NCI-H82 treated with DMSO at 0.1 percent for 48 hours (cell line): Measurements from ENCODE around the gene ERC2.

ENCODE experiments used
- DNase-seq: peaks from one replicate; lab custom pipeline; 2025; ENCODE audit not compliant: unreplicated experiment; lab: John Stamatoyannopoulos, UW

Gene ERC2

DNA sequence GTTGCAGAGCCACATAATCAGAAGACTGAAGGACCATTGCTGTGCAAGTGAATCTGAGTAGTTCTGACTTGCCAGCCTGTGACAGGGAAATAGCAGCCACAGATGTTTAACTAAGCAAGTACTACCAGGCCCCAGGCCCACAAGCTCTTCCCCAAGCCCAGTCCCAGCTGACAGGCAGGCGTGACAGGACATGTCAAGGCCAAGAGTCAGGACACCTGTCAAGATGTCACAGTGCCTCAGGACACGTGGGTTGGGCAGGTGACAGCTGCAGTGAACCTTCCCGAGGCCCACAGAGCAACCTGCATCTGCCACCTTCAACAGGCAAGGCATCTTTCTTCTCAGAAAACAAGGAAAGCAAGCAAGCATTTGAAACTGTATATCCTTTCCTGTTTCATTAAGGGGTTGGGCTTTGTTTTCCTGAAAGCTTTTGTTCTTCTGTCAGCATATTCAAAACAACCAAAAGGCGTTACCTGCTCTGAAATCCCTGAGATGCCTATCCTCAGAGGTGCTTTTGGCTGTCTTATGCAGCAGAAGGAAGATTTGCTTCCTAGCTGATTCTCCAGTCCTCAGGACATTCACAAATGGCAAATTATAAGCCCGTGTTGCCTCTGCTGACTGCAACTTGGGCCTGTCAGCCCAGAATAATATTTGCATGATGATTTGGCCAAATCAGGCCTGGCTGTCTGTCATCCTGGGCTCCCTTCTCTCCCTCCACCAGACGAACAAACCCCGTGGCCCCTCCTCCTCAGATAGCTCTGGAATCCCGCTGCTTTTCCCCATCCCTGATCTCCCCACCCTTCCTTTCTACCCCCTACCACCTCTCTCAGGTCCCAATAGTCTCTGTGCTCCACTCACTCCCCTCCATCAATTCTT lies 809.3 kb downstream of the ERC2 start:
- no peak for DNase-seq

DNA sequence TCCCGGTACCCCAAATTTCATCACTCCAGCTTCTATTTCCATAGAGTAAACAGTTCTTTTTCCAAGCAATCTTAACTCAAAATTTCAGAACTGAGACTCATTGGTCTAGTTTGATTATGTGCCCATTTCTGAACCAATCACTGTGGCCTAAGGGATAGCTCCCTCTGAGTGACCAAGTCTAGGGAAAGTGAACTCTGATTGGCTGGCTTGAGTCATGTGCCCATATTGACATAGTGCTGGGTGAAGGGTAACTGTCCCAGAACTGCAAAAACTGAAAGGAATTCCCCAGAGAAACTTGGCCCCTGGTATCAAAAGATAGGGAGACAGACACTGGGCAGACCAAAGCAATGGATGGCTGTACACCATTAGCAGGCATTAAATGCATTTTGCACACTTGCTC lies 810.0 kb downstream of the ERC2 start:
- no peak for DNase-seq

DNA sequence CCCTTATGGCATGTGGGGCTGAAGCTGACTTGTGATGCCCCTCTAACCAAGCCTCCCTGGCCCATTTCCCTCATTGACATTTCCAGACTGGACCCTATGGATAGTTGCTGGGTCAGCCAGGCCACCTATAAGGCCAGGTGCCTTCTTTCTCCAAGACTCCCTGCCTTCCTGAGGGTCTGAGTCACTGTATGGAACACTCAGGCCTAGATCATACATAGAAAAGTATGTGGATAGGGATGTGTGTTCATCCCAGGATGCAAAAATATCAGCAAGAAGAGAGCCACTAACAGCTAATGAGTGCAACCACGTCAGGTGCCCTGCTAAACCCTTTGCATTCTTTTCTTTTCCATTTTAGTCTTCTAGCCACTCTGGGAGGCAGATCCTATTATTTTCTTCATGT lies 812.7 kb downstream of the ERC2 start:
- no peak for DNase-seq

DNA sequence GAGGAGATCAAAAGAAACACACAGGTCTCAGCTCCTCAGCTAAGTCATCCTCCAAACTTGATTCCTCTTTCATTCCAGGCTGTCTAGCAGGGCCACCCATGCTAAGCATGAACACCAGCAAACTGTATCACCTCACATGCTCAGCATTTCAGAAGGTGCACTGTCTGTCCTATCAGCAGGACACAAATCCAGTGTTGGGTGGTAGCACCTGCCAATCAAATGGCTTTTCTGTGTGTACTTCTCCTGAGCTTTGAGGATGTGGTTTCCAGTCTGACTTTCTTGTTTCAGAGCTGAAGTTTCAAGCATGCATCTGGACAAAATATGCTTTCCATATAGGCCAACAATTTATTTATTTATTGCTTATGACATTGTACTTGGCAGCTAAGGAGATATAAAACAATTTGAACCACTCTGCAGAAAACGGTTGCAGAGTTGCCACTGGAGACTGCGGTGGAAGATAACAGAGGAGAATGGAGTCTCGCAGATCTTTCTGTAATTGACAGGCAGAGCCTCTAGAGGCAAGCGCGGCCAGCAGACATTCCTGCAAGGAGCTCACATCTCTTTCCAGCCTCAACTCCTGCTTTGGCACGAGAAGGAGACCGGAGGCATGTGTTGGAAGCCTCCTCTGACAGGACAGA lies 814.0 kb downstream of the ERC2 start:
- no peak for DNase-seq

DNA sequence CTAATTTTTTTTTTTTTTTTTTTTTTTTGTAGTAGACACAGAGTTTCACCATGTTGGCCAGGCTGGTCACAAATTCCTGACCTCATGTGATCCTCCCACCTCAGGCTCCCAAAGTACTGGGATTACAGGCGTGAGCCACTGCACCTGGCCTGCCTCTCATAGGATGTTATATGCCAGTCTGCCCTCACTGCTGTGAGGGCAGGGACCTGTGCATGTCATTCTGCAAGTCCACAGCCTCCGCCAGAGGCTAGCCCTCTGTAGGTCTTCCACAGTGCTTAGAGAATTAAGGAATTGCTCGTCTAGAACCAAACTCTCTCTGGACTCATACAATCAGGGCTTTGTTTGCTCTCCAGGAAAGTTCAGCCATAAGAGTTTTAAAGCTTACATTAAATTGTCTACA lies 817.3 kb downstream of the ERC2 start:
- no peak for DNase-seq

DNA sequence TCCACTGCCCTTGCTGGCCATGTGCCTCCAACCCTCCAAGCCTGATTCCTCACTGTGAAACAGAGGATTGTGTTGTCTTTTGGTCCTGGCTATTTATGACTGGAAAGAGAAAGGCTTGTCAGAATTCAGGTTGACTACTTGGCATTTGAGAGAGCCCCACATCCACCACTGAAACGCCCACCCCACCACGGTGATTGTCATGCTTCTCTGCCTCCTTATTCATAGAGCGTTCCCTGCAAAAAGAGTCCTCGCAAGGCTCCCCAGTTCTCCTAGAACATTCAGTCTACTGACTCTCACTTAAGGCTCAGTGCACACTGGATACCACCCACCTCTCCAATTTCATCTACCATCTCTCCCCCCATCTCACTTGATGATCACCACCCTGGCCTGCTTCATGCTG lies 818.3 kb downstream of the ERC2 start:
- DNase-seq: no peak

DNA sequence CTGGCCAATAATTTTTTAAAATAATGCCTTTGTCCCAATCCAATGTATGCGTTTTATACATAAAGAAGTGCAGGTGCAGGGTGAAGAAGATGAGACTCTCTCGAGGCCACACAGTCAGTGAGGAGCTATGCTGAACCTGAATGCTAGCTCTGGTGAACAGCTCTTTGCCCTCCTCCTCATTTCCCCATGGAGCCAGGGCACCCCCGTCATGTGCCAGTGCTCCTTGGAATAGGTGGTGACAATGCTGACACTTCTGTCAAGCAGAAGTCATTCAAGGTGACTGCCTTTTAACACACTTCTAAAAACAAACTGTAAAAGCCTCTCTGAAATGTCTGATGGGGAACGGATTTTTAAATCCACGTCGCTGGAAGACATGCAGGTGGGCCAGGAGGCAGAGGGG lies 818.7 kb downstream of the ERC2 start:
- DNase-seq: no peak

DNA sequence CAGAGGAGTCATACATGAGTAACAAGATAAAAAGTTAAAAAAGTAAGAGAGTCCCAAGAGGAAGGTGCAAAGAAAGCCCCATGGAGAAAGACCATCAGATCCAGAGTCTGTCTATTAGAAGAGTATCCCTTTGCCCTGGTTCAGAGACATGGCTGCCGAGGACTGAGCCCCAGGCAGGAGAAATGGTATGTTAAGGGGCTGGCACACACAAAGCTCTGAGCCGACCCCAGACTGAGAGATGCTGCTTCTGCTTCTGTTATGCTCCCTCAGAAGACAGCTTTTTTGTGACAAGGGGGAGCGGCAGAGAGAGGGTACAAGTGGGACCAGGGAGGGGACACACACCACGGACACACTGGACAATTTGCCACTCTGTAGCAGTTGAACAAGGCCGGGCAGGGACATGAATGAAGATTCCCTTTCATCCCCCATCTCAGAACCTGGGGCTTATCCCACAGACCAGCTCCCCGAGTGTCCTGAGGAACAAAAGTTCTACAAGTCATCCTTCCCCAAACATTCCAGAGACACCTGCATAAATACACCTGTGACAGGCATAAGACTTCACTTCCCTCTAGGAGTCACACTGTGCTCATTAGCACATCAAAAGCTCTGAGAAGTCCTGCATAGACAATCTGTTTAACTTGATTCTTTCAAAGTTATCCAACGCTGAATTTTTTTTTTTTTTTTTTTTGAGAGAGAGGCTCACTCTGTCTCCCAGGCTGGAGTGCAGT lies 819.5 kb downstream of the ERC2 start:
- no peak for DNase-seq

DNA sequence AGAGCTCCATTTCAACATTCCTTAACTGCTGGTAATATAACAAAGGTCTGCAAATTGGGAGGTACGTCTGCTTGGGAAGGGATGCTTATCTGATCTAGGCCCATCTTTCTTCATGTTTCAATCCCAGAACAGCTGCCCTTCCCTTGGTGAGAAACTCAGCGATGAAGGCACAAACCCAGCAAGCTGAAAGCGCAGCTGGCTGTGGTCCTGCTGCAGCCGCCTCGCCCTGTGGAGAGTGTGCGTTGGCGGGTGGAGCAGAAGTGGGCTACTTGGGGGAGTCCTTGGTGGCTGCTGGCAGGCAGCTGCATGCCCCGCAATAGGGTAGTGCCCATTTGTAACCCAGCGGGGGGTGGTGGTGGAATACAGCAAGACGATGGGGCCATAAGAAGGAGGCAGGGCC lies 820.6 kb downstream of the ERC2 start:
- no peak for DNase-seq

DNA sequence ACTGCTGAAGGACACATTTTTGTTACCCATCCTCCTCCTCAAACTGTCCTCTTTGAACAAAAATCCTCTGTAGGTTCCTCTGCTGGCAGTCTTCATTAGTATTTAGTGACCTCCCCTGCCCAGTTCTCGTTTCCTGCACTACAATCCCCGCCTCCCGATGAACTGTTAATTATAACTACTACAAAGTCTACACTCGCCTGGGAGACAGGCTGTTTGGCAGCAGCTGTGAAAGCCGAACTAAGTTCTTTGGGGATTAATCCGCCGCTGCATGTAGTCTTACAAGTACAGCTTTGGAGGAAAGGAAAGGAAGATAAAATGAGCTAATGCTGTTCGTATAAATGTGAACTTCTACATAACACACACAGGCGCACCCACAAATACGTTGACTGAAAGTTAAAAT lies 821.2 kb downstream of the ERC2 start:
- peak; percentile 13 for DNase-seq

DNA sequence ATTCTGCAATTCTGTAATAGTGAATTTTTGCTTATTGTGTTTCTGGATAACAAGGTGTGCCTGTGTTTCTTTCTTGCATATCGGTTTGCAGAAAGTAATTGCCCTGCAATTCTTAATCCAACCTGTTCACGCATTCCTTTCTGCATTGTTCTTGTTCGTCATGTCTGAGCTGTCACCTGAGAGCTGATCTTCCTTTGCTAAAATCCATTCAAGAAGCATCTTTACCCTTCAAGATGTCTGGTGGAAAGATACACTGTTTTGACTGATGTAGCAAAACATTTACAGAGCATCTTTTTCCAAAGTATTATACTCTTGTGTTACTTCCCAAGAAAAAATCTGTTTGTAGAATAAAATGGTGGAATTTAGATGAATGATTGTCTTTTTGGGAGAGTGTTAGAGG lies 822.1 kb downstream of the ERC2 start:
- DNase-seq: no peak

DNA sequence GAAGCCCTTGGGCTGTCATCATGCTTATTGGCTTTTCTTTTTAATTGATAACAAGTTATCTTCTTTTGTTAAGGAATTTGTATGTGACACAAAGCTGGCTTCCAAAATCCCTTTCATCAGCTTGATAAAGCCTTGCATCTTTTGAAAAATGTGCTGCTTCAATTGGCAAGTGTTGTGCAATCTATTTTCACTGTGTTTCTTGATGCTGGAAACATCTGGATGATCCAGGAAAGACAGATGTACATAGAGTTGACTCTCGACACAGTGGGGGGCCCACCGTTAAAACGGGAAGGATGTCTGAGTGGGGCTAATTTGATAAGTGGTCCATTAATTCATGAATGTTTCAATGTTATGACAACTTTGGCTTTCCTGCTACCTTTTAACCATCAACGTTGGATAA lies 822.8 kb downstream of the ERC2 start:
- DNase-seq: no peak

DNA sequence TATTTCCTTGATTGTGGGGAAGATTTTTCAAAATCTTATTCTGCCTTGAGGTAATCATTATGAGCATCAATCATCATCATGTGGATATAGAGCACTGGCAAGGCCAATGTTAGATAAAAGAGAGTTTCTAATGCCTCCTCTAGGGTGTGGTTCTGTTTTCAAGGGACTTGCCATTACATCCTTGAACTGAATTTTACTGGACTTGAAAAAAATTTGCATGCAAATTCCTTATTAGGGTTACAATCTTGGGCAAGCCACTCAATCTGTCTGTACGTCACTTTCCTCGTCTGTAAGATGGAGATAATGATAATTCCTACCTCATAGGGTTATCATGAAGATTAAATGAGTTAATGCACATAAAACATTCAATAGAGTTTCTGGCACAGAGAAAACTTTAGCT lies 825.0 kb downstream of the ERC2 start:
- DNase-seq: no peak

DNA sequence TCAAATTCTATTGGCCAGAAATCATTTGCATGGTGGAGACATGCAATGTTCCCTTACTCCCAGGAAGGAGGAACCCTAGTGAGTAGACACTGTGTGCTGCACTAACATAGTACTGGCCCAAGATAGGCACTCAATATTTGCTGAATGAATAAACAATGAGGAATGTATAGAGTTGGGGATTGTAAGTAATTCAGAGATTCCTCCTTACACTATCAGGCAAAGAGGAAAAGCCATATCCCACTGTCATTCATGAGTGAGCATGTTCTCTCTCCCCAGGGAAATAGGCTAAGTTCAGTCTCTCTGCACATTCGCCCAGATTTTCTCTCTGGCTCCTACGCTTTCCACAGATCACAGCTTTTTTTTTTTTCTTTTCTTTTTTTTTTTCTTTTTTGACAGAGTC lies 826.3 kb downstream of the ERC2 start:
- DNase-seq: no peak

DNA sequence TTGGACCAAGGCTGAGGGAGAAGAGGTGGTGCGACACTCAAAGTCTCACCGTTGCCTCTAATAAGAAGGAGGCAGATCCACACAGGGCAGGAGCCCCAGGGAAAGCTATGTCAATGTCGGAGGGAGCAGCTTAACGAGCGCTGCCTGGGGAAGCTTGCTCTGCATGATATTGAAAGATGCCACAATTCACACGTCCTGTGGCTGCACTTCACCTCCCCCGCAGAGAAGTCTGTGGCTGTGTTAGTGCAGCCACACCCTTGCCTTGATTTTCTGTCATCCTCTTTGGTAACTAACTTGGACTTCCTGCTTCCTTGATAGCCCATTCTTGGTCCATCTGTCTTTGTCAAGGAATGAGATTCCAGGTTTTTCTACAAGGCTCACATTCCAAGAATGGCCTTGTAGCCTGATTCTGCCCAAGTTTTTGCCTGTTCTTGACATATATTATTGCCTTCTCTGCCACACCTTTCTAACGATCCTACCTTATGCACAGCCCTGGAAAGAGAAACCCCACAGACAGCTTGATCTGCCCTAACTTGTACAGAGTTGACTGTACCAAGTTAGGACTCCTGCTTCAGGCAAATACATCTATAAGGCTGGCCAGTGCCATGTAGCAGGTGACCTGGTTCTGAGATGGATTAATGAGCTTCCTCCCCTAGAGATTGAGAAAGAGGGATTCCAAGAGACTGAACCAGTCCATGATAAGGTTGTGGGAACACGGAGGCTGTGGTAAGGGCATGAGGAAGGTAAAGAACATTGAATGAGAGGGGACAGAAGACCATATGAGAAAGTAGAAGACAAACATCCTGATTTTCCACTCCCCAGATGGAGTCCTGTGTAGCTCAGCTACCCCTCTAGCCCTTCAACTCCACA lies 828.1 kb downstream of the ERC2 start:
- no peak for DNase-seq

DNA sequence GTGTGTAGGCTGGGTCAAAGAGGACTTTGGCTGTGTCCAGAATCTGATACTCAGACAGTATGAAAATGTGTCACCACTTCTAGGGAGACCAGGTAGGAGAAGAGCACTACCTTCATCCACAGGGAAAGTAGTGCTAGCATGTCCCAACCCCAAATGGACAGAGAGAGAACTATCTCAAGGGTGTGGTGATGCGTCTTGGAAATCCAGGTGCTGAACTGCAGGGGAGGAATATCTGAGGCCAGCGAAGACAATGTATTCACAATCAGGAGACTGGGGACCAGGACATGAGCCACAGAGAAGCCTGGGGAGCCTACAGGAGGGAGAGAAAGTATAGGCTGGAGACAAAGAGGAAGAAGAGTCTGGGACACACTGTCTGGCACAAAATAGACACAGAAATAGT lies 829.1 kb downstream of the ERC2 start:
- no peak for DNase-seq

DNA sequence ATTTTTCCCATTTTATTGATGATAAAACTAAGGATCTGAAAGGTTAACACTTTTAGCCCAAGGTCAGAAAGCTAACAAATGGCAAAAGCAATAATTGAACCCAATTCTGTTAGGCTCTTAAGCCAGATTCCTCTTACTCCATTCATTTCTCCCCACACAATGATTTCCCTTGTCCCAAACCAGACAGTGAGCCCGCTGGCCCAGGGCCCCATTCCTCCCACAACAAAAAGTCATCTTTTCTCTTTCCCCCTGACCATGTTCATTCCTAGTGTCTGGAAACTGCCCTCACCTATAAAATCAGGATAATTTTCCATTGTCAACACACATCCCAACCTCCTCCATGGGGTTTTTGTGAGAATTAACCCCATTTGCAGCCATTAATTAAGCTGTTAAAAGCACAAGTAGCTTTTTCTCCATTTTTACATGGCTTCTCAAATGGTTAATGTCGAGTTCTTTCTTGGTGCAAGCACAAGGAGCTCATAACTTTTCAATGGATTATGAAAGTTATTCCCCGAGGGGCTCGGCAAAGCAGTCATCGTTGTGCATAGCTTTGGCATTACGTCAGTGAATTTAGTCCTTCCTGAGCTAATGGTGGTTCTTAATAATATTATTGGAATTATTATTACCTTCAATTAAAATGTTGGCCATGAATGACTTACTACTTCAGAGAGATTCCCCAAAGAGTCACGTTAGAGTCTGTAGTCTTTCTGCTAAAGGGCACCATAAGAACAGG lies 830.2 kb downstream of the ERC2 start:
- DNase-seq: no peak

DNA sequence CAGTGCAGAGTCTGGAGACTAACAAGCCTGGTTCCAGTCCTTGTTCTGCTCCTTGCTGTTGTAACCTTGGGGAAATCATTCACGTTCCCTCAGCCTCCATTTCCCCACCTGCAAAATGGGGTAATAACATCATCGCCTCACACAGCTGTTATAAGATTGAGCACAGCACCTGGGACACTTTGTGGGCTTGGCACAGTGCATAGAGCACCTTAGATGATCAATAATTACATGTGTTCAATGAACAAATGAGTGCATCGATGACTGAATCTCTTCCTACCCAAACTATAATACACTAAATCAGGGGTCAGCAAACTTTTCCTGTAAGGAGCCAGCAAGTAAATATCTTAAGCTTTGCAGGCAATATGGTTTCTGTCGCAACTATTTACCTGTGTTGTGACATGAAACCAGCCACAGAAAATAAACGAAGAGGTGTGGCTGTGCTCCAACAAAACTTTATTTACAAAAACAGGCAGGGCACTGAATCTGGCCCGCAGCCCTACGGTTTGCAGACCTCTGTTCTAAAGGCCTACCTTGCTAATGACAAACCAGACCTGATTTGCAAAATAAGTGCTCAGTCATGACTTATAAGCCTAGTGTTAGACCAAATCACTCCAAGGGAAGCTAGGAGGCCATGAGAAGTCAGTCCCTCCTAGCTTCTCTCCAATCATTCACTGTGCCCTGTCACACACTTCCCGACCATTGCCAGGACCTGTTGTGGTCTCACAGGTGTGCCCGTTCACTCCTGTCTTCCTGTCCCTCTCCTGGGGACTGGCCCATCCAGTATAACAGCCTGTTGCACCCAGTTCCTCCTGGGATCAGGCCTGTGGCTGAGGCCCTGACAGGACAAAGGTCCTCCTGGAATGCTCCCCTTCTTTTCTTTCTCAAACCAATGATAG lies 831.7 kb downstream of the ERC2 start:
- no peak for DNase-seq

DNA sequence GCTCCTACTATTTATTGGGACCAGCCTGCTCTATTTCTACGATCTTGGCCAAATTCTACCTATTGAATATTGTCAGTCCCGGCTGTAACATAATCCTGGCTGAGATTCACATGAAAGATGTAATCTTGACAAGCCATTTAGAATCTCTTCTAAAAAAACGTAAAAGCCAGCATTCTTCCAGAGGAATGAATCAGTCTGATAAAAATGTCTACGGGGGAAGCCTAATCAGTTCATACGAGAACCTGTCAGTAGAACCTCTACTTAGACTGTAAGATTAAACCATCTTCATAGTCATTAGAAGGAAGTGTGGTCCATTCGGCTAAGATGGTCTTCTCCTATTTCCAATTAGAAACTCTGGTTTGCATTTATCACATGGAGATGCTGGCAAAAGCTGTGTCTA lies 833.9 kb downstream of the ERC2 start:
- no peak for DNase-seq
